Raji (cell line): ENCODE measurements around the gene FAM227B.

Experiments
- POLR2A ChIP-seq: IDR thresholded peaks from 2 replicates; pipeline ENCODE4 v1.6.1; 2011; ENCODE audit warnings: low read depth, low read length, control low read depth; ENCODE audit not compliant: insufficient read depth

The FAM227B gene

GRCh38 chr15:49622561-49622960, 1.9 kb upstream of the FAM227B start:
- no peak for TF ChIP-seq POLR2A

GRCh38 chr15:49621887-49622286, 1.3 kb upstream of the FAM227B start:
- TF ChIP-seq POLR2A = no peak

- TF ChIP-seq POLR2A = no peak
These were observed 788 bp upstream of the FAM227B start for GRCh38 chr15:49621401-49621811.

GRCh38 chr15:49620199-49620598, 419 bp downstream of the FAM227B start:
- no peak for TF ChIP-seq POLR2A

GRCh38 chr15:49619226-49619625, 1.4 kb downstream of the FAM227B start:
- no peak for TF ChIP-seq POLR2A

DNA sequence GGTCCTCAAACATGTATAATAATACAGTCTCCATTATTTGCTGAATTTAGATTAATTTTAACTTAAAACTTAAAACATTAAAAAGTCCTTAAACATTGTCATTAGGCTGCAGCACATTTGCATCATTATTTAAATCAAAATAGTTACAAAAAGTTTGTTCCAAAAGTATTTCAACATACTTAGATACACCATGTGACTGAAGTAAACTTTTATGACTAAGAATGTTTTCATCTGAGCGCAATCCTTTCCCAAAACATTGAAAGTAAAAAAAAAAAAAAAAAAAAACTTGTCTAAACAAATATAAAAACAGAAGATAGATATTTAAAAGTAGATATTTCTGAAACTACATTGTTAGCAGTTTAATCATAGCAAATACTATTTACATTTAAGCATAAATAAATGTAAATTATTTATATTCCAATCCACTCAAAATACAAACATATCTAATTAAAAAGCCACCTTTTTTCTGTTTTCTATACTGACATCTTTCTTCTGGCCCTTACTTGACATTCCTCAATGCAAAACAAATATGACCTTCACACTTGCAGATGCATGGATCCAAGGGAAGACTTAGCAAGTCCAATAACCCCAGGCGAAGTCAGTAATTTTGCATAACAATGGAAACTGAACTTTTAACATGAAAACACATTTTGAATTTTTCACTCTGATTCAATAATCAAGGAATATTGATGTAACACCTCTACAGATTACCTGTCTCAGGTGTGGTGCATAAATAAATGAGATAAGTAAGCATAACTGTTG, 10.3 kb downstream of the FAM227B start:
- no peak for TF ChIP-seq POLR2A

DNA sequence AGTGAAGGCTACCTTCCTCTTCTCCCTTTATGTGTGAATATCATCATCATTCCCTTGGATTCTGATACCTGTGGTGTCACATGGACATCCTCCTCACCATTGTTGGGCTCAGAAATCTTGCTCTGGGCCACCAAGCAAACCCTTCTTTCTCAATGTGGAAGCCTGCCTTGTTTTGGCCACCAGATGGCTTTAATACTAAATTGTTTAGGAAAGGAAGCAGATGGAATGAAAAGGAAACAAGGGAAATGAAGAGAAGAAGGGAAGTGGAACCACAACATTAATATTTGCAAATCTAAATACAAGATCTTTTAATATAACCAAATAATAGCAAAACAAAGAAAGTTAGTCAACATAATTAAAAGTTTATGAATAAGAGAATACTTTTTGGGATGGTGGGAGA, 14.0 kb downstream of the FAM227B start:
- TF ChIP-seq POLR2A = no peak

DNA sequence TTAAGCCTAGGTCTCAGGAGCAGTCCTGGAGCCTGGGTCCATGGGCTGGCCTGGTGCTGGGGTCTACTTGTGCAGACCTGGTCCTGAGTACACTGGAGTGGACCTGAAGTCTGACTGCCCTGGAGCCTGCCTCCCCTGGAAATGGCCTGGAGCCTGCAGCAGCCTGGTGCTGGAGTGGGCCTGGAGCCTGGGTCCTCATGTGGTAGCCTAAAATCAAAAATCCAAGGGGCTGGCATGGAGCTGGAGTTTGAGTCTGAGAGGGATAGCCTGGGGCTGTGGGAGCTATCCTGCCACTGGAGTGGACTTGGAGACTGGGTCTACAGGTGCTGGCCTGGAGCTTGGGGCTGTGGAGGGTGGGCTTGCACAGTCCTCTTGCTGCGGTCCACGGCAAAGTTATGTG, 15.0 kb downstream of the FAM227B start:
- TF ChIP-seq POLR2A = no peak

- no peak for TF ChIP-seq POLR2A
These were observed 15.8 kb downstream of the FAM227B start for GRCh38 chr15:49604625-49605409.

DNA sequence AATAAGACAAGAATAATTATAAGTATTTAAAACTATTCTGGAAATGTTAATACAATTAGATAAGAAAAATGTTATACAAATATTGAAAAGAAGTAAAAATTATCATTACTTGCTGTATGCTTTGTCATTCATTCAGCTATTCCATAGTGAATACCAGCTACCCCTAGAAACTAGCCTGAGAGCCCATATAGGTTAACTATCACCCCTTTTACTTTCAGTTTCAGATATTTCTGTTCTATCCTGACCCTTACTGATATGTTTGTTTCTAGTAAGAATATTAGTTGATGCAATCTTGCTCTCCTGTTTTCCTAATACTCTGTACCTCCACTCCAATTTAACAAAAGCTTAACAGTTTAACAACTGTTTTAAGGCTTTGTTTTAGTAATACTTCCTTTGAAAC, 31.6 kb downstream of the FAM227B start:
- no peak for TF ChIP-seq POLR2A

DNA sequence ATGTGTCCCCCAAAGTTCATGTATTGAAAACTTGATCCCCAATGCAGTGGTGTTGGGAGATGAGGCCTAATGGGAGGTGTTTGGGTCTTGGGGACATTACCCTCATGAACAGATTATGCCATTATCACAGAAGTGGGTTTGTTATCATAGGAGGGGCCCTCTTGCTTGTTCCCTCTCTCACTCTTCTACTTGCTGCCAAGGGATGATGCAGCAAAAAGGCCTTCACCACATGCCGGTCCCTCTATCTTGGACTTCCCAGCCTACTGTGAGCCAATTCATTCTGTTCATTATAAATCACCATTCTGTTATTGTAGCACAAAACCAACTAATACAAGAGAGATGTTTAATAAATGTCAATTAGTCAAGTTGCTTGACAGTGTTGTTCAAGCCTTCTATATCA, 47.2 kb downstream of the FAM227B start:
- TF ChIP-seq POLR2A = no peak

- TF ChIP-seq POLR2A = no peak
These were observed 49.9 kb downstream of the FAM227B start for GRCh38 chr15:49570672-49571071.

GRCh38 chr15:49570174-49570573, 50.4 kb downstream of the FAM227B start:
- TF ChIP-seq POLR2A = no peak

- no peak for TF ChIP-seq POLR2A
These were observed 60.6 kb downstream of the FAM227B start for GRCh38 chr15:49560045-49560444.

- no peak for TF ChIP-seq POLR2A
These were observed 61.7 kb downstream of the FAM227B start for GRCh38 chr15:49558929-49559328.

GRCh38 chr15:49556437-49556836, 64.2 kb downstream of the FAM227B start:
- no peak for TF ChIP-seq POLR2A
